Measurements from ENCODE around the gene SYCP2L.

SYCP2L gene

DNA sequence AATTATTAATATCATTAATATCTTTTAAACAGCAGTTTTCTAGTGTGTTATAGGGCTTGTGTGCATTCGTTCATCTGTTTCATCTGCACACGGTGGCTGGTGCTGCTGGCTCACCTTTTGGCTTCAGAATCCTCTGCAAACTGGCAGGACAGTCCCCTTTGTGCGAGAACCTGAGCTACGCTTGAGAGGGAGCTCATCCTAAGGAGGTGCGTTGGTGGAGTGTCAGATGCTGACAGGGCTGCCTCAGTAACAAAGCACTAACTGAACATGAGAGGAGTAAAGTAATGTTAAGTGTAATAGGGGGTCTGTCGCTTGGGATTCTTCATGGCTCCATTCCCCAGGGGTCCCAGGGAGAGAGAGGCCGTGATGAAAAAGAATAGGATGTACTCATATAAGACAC is 134.9 kb downstream of the SYCP2L start (continued):
- TF ChIP-seq, protein P1, sequence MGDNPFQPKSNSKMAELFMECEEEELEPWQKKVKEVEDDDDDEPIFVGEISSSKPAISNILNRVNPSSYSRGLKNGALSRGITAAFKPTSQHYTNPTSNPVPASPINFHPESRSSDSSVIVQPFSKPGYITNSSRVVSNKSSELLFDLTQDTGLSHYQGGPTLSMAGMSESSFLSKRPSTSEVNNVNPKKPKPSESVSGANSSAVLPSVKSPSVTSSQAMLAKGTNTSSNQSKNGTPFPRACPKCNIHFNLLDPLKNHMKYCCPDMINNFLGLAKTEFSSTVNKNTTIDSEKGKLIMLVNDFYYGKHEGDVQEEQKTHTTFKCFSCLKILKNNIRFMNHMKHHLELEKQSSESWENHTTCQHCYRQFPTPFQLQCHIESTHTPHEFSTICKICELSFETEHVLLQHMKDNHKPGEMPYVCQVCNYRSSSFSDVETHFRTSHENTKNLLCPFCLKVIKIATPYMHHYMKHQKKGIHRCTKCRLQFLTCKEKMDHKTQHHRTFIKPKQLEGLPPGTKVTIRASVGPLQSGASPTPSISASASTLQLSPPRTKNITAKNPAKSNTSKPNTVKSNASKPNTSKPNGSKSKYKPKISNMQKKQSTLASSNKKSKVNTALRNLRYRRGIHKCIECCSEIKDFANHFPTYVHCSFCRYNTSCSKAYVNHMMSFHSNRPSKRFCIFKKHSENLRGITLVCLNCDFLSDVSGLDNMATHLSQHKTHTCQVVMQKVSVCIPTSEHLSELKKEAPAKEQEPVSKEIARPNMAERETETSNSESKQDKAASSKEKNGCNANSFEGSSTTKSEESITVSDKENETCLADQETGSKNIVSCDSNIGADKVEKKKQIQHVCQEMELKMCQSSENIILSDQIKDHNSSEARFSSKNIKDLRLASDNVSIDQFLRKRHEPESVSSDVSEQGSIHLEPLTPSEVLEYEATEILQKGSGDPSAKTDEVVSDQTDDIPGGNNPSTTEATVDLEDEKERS (tag by site-specific recombination; IDR thresholded peaks at IDR 0.05) = no peak
- no peak for TF ChIP-seq ZNF19 (tag by site-specific recombination; IDR thresholded peaks at IDR 0.05; ENCODE audit: low read depth)

DNA sequence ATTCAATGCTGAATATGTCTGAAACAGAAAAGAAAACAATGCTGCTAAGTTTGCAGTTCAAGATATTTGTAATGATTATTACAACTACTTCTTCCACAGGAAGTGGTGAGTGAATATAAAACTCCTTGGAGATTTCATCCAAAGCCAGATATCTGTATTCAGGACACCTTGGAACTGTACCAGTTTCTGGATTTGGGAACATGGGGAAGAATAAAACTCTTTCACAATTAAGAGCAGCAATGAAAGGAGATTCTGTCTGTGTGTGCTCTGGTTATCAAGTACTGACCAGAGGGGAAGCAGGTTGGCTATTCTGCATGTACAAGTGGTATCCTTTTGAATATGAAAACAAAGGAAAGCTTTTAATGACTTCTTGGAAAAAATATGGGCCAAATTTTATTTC is 136.2 kb downstream of the SYCP2L start:
- Histone ChIP-seq H3K4me1 (ENCODE audit: control insufficient read depth, insufficient read depth, low read length) (peaks cover 29% of the 10 kb centered on the region), H3K36me3 (ENCODE audit: control insufficient read depth in 2 of 2, insufficient read depth in 1 of 2, low read length in 2 of 2) (no peaks in the 10 kb centered on the region), H3K9me3 (ENCODE audit: control insufficient read depth, insufficient read depth, low read depth, low read length) (no peaks in the 10 kb centered on the region), H3K27ac (ENCODE audit: extremely low read depth, low read depth, low read length) (no peak overlapping the region), H3K4me3 (ENCODE audit: low read depth, low read length) (no peak overlapping the region)
- POLR2A ChIA-PET = no interaction called here
- CTCF ChIA-PET = interaction anchor here (0.8 kb wide), 1 partner anchor 20 kb away, joined by 3 read pairs; no protein-coding TSS in a partner anchor
- TF ChIP-seq, protein P2, sequence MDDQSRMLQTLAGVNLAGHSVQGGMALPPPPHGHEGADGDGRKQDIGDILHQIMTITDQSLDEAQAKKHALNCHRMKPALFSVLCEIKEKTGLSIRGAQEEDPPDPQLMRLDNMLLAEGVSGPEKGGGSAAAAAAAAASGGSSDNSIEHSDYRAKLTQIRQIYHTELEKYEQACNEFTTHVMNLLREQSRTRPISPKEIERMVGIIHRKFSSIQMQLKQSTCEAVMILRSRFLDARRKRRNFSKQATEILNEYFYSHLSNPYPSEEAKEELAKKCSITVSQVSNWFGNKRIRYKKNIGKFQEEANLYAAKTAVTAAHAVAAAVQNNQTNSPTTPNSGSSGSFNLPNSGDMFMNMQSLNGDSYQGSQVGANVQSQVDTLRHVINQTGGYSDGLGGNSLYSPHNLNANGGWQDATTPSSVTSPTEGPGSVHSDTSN (CRISPR knock-in tag; IDR thresholded peaks at IDR 0.05) = no peak
- no peak for TF ChIP-seq ZBTB7A (tag by site-specific recombination; IDR thresholded peaks at IDR 0.05; ENCODE audit: low read depth)
- TF ChIP-seq ZNF155 (tag by site-specific recombination; IDR thresholded peaks at IDR 0.05) = no peak
- no peak for TF ChIP-seq ZNF146 (tag by site-specific recombination; IDR thresholded peaks at IDR 0.05)
- no peak for TF ChIP-seq ZNF248 (tag by site-specific recombination; IDR thresholded peaks at IDR 0.05)
- no peak for TF ChIP-seq ZNF239 (tag by site-specific recombination; IDR thresholded peaks at IDR 0.05)
- TF ChIP-seq SETDB1 (IDR thresholded peaks at IDR 0.05; ENCODE audit: insufficient read length, low read length) = no peak
- TF ChIP-seq, protein P3, sequence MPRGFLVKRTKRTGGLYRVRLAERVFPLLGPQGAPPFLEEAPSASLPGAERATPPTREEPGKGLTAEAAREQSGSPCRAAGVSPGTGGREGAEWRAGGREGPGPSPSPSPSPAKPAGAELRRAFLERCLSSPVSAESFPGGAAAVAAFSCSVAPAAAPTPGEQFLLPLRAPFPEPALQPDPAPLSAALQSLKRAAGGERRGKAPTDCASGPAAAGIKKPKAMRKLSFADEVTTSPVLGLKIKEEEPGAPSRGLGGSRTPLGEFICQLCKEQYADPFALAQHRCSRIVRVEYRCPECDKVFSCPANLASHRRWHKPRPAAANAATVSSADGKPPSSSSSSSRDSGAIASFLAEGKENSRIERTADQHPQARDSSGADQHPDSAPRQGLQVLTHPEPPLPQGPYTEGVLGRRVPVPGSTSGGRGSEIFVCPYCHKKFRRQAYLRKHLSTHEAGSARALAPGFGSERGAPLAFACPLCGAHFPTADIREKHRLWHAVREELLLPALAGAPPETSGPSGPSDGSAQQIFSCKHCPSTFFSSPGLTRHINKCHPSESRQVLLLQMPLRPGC (tag by site-specific recombination; IDR thresholded peaks at IDR 0.05) = no peak
- no peak for TF ChIP-seq ZNF223 (tag by site-specific recombination; IDR thresholded peaks at IDR 0.05)
- TF ChIP-seq REPIN1 (tag by site-specific recombination; IDR thresholded peaks at IDR 0.05; ENCODE audit: low read depth) = no peak
- no peak for TF ChIP-seq MZF1 (tag by site-specific recombination; IDR thresholded peaks at IDR 0.05; ENCODE audit: borderline replicate concordance)
- no peak for TF ChIP-seq ZNF626 (tag by site-specific recombination; IDR thresholded peaks at IDR 0.05)
- no peak for TF ChIP-seq ZNF473 (tag by site-specific recombination; IDR thresholded peaks at IDR 0.05)
- TF ChIP-seq, protein P4, sequence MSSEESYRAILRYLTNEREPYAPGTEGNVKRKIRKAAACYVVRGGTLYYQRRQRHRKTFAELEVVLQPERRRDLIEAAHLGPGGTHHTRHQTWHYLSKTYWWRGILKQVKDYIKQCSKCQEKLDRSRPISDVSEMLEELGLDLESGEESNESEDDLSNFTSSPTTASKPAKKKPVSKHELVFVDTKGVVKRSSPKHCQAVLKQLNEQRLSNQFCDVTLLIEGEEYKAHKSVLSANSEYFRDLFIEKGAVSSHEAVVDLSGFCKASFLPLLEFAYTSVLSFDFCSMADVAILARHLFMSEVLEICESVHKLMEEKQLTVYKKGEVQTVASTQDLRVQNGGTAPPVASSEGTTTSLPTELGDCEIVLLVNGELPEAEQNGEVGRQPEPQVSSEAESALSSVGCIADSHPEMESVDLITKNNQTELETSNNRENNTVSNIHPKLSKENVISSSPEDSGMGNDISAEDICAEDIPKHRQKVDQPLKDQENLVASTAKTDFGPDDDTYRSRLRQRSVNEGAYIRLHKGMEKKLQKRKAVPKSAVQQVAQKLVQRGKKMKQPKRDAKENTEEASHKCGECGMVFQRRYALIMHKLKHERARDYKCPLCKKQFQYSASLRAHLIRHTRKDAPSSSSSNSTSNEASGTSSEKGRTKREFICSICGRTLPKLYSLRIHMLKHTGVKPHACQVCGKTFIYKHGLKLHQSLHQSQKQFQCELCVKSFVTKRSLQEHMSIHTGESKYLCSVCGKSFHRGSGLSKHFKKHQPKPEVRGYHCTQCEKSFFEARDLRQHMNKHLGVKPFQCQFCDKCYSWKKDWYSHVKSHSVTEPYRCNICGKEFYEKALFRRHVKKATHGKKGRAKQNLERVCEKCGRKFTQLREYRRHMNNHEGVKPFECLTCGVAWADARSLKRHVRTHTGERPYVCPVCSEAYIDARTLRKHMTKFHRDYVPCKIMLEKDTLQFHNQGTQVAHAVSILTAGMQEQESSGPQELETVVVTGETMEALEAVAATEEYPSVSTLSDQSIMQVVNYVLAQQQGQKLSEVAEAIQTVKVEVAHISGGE (tag by site-specific recombination; conservative IDR thresholded peaks at IDR 0.05; ENCODE audit: low read depth) = no peak
- no peak for TF ChIP-seq ZNF433 (tag by site-specific recombination; IDR thresholded peaks at IDR 0.05; ENCODE audit: low read depth)
- TF ChIP-seq, protein P5, sequence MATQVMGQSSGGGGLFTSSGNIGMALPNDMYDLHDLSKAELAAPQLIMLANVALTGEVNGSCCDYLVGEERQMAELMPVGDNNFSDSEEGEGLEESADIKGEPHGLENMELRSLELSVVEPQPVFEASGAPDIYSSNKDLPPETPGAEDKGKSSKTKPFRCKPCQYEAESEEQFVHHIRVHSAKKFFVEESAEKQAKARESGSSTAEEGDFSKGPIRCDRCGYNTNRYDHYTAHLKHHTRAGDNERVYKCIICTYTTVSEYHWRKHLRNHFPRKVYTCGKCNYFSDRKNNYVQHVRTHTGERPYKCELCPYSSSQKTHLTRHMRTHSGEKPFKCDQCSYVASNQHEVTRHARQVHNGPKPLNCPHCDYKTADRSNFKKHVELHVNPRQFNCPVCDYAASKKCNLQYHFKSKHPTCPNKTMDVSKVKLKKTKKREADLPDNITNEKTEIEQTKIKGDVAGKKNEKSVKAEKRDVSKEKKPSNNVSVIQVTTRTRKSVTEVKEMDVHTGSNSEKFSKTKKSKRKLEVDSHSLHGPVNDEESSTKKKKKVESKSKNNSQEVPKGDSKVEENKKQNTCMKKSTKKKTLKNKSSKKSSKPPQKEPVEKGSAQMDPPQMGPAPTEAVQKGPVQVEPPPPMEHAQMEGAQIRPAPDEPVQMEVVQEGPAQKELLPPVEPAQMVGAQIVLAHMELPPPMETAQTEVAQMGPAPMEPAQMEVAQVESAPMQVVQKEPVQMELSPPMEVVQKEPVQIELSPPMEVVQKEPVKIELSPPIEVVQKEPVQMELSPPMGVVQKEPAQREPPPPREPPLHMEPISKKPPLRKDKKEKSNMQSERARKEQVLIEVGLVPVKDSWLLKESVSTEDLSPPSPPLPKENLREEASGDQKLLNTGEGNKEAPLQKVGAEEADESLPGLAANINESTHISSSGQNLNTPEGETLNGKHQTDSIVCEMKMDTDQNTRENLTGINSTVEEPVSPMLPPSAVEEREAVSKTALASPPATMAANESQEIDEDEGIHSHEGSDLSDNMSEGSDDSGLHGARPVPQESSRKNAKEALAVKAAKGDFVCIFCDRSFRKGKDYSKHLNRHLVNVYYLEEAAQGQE (tag by site-specific recombination; IDR thresholded peaks at IDR 0.05) = no peak
- no peak for TF ChIP-seq ZNF2 (tag by site-specific recombination; IDR thresholded peaks at IDR 0.05)
- TF ChIP-seq, protein P6, sequence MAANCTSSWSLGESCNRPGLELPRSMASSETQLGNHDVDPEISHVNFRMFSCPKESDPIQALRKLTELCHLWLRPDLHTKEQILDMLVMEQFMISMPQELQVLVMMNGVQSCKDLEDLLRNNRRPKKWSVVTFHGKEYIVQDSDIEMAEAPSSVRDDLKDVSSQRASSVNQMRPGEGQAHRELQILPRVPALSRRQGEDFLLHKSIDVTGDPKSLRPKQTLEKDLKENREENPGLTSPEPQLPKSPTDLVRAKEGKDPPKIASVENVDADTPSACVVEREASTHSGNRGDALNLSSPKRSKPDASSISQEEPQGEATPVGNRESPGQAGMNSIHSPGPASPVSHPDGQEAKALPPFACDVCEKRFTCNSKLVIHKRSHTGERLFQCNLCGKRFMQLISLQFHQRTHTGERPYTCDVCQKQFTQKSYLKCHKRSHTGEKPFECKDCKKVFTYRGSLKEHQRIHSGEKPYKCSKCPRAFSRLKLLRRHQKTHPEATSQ (tag by site-specific recombination; IDR thresholded peaks at IDR 0.05) = no peak
- TF ChIP-seq ZNF121 (tag by site-specific recombination; IDR thresholded peaks at IDR 0.05) = no peak
